Ureter (tissue), 1 donor: ENCODE data around the gene XAF1. TPM values are rescaled to one million over a fixed set of nuclear protein-coding genes. Genes with fewer than 3 reads are reported as not detected.
"Not testable (repeated sequence)": the region's sequence is repeated elsewhere in the genome, so short reads cannot be mapped to it uniquely, and the experiment has no call there.

ENCODE experiments used
- DNase-seq: peaks from one replicate; pipeline ENCODE4 v3.0.0-alpha.2; 2020; ENCODE audit warnings: low spot score
- total RNA-seq: library from RNA; stranded (reverse); gene quantifications from one replicate; pipeline ENCODE4 v1.2.4, GENCODE V29; 2023
- donor health status: DM: yes; HTN: yes; CAD: no.

The XAF1 gene
- total RNA-seq, 1 donor from 2014 or later = 55.0 TPM

GRCh38 chr17:6753546-6753945 is 2.3 kb upstream of the XAF1 start:
- DNase-seq = no peak

DNA sequence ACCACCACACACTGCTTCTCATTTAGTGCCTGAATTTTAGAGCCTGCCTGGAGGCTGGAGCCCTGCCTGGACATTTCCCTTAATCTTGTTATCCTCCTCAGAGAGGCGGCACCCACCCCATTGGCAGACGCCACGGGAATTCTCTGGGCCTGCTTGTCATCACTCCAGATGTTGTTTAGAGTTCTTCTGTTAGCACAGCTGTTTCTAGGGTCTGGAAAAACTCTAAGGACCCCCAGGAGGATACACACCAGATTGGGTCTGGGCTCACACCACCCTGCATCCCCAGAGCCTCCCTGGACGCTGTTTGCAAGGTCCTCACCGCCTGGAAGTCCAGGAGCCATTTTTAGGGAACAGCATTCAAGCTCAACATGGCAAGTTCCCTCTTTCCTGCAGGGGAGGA is 565 bp upstream of the XAF1 start:
- DNase-seq = peak; percentile 67

- DNase-seq = no peak
These were observed 682 bp downstream of the XAF1 start for GRCh38 chr17:6756425-6757031.

GRCh38 chr17:6757747-6758146 is 1.9 kb downstream of the XAF1 start:
- DNase-seq = no peak

DNA sequence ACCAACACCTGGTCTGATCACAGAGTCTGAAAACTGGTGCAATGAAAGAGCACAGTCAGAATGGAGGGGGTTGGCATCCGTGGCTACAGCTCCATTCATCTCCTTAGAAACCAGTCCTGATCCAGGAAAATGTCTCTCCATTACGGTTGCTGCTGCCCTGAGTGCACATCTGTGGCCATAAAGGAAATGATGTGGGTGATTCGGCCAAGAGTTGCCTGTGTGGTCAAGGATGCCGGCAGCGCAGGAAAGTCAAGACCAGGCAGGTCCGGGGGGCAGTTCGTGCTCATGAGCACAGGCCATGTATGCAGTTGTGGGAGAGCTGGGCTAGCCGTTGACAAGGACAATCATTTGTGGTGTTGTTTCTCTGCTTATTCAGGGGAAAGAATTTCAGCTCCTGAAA is 5.9 kb downstream of the XAF1 start:
- no peak for DNase-seq

DNA sequence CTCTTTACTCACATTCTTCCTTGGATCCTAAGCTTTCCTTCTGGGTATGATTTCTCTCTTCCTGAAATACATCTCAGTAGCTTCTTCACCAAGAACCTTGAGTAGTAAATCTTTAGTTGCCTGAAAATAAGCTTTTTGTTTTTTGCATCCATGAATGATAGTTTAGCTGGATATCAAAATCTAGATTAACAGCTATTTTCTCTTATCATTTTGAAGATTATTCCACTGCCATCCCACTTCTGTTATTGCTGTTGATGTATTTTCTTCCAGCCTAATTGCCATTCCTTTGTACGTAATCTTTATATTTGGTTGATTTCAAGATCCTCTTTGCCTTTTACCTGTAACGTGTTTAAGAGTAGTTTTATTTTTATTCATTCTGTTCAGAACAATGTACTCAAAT is 12.6 kb downstream of the XAF1 start:
- DNase-seq = no peak

DNA sequence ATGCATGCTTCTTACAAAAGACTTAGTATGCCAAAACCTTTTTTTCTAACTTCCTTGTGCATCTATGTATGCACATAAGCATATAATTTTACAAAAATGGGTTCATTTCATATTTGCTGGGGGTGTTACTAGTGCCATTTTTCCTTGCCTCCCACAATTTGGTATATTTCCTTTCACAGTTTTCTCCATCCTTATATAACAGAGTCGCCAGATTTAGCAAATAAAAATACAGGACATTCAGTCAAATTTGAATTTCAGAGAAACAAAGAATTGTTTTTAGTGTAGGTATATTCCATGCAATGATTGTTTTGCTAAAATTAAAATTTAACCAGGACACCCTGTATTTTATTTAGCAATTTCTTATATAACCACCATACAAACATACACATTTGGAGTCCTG is 16.2 kb downstream of the XAF1 start:
- DNase-seq = no peak

- not testable (repeated sequence) for DNase-seq
These were observed 19.1 kb downstream of the XAF1 start for GRCh38 chr17:6774906-6775305.

- DNase-seq = no peak
These were observed 20.1 kb downstream of the XAF1 start, which contains the start of gene FBXO39 for GRCh38 chr17:6775871-6776405. TSS of gene FBXO39 (plus strand) at chr17:6776215. CDS start at chr17:6779869, 3,654 bp downstream.

GRCh38 chr17:6779411-6779810 is 23.6 kb downstream of the XAF1 start:
- no peak for DNase-seq

DNA sequence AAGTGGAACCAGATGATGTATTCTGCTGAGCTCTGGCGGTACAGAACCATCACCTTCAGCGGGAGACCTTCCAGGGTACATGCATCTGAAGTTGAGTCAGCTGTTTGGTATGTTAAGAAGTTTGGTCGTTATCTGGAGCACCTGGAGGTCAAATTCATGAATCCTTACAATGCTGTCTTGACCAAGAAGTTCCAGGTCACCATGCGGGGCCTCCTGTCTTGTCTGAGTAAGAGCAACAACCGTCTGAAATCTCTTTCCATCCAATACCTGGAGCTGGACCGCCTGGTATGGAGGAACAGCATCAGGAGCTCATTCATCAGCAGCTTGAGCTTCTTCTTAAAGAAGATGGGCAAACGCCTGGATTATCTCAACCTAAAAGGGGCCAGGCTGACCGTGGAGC is 24.2 kb downstream of the XAF1 start:
- DNase-seq = no peak

DNA sequence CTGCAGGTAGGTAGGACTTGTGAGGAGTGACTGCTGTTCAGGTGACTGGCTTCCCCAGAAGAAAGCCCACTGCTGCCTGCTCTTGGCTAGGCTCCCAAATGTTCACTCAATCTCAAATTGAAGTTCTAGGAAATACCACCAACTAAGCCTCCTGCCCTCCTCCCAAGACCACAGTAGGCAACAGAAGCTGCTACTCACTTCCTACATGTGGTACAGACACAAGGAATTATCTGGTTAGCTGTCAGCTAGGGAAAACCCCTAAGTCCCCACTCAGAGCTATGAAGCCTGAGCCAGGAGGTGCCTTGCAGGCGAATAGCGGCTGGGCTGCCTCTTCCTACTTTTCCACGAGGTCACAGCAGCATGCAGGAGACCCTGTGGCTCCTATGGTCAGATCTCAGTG is 25.0 kb downstream of the XAF1 start:
- no peak for DNase-seq

- no peak for DNase-seq
These were observed 26.4 kb downstream of the XAF1 start for GRCh38 chr17:6782244-6782643.

- no peak for DNase-seq
These were observed 30.8 kb downstream of the XAF1 start for GRCh38 chr17:6786618-6787017.

- no peak for DNase-seq
These were observed 31.3 kb downstream of the XAF1 start for GRCh38 chr17:6787081-6787693.

DNA sequence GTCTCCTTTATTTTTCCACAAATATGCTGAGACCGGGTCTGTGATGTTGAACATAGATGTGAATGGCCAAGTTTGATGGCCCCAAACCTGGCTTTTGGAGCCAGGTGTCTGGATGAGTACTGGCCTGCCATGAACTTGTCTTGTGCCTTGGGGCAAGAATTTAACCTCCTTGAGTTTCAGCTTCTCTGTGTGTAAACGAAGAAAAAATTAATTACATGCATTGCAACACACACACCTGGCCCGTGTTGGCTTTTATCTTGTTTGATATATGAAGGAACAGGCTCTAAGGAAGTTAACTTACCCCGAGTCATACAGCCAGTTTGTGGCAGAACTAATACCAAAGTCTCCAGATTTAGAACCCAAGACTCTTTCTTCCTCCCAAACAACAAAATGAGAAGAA is 33.3 kb downstream of the XAF1 start:
- DNase-seq = no peak

GRCh38 chr17:6793748-6794493 is 38.1 kb downstream of the XAF1 start:
- DNase-seq = no peak

GRCh38 chr17:6796017-6796886 is 40.4 kb downstream of the XAF1 start:
- DNase-seq = no peak

- DNase-seq = no peak
These were observed 41.1 kb downstream of the XAF1 start for GRCh38 chr17:6796887-6797490.

GRCh38 chr17:6797718-6798351 is 42.0 kb downstream of the XAF1 start:
- DNase-seq = no peak

GRCh38 chr17:6799738-6800137 is 43.9 kb downstream of the XAF1 start:
- DNase-seq = no peak
